A204.1 (cell line): ENCODE measurements around the gene UTS2B.

Experiments
- FAIRE-seq: peaks from 2 replicates; lab custom pipeline; 2012; peaks lifted over from hg19 to GRCh38; lab: Jason Lieb, UNC

UTS2B gene

DNA sequence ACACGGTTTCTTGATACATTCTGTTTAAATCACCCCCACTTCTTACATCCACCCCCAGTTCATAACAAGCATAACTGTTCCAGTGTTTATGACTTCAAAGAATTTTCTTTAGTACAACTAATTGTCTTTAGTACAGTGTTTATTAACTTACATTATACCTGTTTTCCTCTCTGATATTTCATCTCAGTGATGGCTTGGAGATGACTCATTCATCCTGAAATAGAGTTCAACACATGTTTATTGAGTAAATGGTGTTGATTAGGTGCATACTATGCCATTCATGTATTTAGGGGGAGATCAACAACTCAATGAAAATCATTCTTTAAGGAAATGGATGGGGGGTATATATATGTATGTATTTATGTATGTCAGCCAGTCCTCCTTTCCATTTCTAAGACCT lies 21.7 kb upstream of the UTS2B start:
- FAIRE-seq, result no peak

GRCh38 chr3:191350396-191351090 lies 20.2 kb upstream of the UTS2B start:
- no peak for FAIRE-seq

GRCh38 chr3:191348098-191348497 lies 17.8 kb upstream of the UTS2B start:
- no peak for FAIRE-seq

DNA sequence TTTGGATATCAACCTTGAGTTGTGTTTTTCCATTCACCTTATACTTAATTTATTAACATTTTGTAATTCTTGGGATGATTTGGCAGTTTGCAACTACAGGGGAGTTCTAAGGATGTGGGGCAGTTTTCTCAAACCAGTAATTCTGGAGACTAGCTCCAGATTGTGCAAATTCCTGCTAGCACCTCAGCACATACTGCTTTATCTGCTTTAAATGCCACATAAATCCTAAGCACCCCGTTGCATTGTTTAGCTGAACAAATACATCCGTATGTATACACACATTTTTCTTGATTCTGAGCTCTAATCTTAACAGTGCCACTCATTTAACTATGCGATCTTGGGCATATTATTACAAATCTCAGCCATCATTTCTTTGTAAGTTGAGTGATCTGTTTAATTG lies 16.9 kb upstream of the UTS2B start:
- FAIRE-seq, result no peak

DNA sequence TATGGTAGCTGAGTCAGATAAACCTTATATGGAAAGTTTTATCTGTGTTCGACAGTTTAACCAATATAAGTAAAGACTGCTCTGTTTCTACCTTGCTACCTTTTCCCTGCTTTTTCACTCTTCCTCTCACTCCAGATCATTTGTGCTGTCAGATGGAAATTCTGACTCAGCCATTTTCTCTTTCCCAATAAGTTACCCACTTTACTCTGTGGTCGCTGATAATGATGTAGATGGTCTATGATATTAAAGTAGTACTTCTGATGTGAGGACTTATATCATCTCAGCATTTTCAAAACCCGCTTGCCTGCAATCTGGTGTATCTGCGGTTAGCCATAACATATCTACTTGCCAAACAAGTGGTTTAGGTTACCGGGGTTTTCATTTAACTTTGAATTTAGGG lies 15.0 kb upstream of the UTS2B start:
- FAIRE-seq, result no peak

- no peak for FAIRE-seq
Measured at GRCh38 chr3:191343913-191344312, 13.6 kb upstream of the UTS2B start.

DNA sequence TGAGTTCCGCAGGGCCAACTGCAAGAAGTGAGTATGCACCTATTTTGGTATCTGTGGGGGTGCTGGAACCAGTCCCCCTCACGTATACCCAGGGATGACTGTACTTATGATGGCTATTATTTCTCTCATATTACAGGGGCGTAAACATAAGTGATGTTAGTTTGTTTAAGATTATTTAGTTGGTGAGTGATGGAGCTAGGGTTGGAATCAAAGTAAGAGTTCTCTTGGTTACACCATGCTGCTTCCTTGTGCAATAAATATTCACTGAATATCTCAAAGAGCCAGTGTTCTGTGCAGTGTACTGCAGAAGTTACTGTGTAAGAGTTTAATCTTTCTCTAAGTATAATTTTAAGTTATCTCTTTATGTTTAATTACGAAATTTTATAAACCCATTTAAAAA lies 12.8 kb upstream of the UTS2B start:
- FAIRE-seq, result peak; percentile 25

DNA sequence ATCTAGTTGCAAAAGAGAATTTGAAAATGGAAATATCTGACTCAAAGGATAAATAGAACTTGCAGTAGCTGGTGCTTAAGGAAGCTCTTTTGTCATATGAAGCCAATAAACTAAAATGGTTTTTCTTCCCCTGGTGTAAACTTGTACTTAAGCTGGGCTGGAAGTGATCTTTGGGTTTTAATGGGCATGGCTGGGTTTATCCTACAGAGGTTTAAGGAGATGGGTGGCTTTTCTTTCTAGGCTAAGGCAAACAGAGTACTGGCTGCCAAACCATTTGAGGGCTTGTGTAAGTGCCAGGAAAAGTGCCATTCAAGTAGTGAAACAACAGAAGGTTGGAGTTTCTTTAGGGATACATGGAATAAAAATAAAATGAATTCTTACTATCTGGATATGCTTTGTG lies 12.1 kb upstream of the UTS2B start:
- FAIRE-seq, result no peak

GRCh38 chr3:191342006-191342405 lies 11.7 kb upstream of the UTS2B start:
- FAIRE-seq, result no peak

DNA sequence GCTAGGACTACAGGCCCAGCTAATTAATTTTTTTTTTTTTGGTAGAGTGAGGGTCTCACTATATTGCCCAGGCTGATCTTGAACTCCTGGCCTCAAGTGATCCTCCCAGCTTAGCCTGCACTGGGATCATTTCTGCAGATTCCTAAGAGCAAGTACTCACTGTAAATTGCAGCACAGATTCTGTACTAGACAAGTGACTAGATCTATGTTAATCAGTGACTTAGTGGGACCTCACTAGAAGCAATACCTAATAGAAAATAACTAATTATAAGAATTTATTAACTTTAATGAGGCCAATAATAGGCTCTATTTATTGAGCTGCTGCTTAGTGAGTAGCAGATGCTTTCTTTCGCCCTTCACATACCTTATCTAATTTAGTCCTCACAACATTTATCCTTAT lies 10.6 kb upstream of the UTS2B start:
- no peak for FAIRE-seq

DNA sequence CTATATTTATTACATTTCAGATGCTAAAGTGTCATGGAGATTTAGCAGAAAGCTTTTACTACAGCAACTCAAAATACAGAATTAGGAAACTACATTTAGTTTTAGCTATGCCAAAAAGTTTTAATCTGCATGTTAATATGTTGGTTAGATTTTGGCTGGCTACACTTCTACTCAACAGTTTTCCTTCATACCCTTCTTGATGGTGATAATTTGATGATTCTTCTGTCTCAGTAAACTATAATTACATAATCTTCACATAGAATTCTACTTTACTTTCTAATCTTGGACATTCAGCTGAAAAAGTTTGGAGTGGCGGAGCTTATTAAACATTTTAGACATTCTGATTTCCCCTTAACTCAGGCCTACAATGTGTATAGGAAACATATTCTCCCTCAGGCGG lies 10.0 kb upstream of the UTS2B start:
- FAIRE-seq, result no peak

DNA sequence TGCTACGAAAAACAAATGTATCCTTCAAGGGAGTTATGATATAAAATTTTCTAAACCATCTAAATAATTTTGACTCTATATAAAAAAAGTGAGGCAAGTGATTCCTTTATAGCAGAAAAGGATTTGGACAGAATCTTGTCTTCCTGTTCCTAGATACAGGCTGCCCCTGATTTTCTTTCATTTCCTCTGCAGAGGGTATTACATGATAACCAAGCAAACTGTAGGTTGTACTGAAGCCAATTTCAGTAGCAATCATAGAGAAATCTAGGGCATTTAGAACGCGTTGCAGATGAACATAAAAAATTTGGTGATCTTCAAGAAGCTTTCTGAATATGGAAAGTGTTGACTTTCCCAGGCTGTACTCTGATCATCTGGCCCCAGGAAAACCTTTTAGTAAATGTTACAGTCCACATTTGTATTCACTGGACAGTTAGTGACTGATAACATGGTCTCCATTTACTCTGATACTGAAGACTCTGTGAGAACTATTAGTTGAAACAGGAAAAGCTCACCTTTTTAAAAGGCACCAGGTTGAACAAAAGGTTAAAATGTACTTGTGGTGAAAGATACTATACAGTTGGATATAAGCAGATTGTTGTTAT lies 9.1 kb upstream of the UTS2B start:
- FAIRE-seq, result no peak

DNA sequence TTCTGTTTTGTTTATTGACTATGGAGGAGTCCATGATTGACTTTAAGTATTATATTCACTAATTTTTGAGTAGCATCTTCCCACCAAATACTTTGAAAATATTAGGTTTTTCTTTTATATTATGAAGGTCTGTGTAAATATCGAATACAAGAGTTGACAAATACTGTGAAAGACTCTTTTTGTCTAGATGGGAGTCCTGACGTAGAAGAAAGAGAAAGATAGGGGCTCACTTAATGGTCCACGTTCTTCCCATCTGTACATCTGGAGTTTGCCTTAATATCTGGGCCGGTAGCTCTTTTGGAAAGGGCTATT lies 7.8 kb upstream of the UTS2B start:
- no peak for FAIRE-seq

DNA sequence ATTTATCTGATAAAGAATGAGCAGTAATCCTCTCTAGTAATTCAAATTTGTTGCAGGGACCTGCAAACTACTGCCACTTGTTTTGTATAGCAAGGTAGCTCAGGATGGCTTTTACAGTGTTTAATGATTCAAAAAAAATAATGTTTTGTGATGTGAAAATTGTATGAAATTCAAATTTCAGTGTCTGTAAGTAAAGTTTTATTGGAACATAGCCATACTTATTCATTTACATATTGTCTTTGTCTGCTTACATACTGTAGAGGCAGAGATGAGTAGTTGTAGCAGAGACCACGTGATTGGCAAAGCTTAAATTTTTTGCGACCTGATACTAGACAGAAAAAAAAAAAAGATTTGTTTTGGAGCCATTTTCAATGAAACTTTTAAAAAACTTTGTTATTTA lies 6.5 kb upstream of the UTS2B start:
- no peak for FAIRE-seq

GRCh38 chr3:191334346-191334893 lies 4.1 kb upstream of the UTS2B start:
- no peak for FAIRE-seq

- FAIRE-seq, result no peak
Measured at GRCh38 chr3:191333298-191333880, 3.1 kb upstream of the UTS2B start.

DNA sequence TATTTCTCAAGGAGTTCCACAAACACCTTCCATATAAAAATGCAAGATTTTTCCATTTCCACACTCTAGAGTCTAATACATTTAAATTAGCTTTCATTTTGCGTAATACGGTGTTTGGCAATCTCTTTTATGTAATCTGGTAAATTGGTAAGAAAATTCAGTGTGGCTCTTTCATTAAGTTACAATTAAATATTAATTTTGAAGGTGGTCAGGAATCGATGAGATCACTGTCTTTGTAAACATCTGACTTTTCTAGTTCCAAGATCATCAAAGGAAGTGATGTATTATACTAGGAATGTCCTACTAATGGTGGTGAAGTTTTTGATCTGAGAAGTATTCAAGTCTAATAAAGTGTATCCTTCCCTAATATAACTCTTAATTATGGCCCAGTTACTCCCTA lies 1.1 kb upstream of the UTS2B start:
- FAIRE-seq, result no peak

- no peak for FAIRE-seq
Measured at GRCh38 chr3:191330530-191331048, 263 bp upstream of the UTS2B start.

- no peak for FAIRE-seq
Measured at GRCh38 chr3:191328962-191329653, 1.2 kb downstream of the UTS2B start, which contains the start of gene CCDC50. Gene CCDC50 (plus strand): TSS chr3:191329394. CDS start chr3:191329675, 281 bp downstream.

DNA sequence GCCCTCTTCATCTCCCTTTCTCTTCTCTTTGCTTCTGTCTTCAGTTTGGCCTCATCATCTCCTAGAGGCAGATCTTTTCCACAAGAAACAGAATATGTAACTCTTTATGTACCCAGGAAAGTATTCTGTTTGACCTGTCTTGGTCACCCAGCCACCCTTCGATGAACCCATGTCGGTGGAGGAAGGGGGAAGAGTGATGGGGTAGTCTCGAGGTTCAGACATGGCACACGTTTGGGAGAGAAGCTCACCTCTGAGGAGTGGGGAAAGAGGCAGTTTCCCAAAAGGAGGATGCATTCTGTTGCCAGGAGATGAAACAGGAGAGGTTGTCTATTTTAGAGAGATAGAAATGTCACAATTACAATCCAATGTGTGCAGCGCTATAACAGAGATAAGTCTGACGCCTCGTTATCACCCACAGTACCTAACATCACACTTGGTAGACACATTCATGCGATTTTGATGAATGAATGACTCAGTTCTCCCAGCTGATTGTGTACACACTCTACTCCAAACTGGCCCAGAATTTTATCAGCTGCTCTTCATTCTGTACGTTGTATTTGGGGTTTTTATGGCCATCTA lies 1.9 kb downstream of the UTS2B start:
- FAIRE-seq, result no peak

DNA sequence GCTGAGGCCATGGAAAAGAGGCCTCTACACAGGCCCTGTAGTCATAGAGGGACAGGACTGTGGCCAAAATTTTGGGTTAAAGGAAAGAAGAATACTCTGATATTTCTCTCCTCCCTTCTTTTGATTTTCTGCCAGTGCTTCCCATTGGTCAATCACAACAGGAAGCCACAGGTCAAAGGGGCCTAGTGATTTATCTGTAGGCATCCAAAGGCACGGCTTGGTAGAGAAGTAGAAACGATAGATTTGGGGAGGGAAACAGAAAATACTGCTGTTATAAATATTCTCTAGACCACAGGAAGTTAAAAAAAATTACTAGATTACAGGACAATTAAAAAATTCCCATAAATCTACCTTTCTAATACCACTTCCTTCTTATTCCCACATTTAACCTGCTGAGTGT lies 2.8 kb downstream of the UTS2B start:
- FAIRE-seq, result no peak

GRCh38 chr3:191324936-191325335 lies 5.4 kb downstream of the UTS2B start:
- no peak for FAIRE-seq
